ENCODE results near the gene KDM4B. TPM values are rescaled to one million over a fixed set of nuclear protein-coding genes. Genes with fewer than 3 reads are reported as not detected.

The KDM4B gene
- total and polyA plus RNA-seq, 2 donors (not counting 1 experiment from before 2014, with no cell fraction given) = 75.5 to 205 TPM

- Mint-ChIP-seq H3K4me1 (no peaks in the 10 kb centered on the region), H3K27me3 (no peaks in the 10 kb centered on the region), H3K27ac (no peak overlapping the region), H3K9me3 (ENCODE audit: insufficient read depth) (no peaks in the 10 kb centered on the region), H3K4me3 (no peak overlapping the region)
- H3K4me2 ChIP-seq (replicated peaks; ENCODE audit: low read depth, low read length, poor library complexity, severe bottlenecking) = no peak overlapping the region
- H3K4me1 ChIP-seq (ENCODE audit: control insufficient read depth in 2 of 2, insufficient read depth in 2 of 2, low read length in 2 of 2) = no peaks in the 10 kb centered on the region
- H3K79me2 ChIP-seq (ENCODE audit: control insufficient read depth, insufficient read depth, low read length) = no peaks in the 10 kb centered on the region
- H3K27me3 ChIP-seq (replicated peaks in 1 of 4; ENCODE audit: control extremely low read depth in 1 of 4, control insufficient read depth in 3 of 4, insufficient read depth in 4 of 4, low read length in 3 of 4) = no peaks in the 10 kb centered on the region
- H3K9me3 ChIP-seq (ENCODE audit: control extremely low read depth in 1 of 3, control insufficient read depth in 2 of 3, insufficient read depth in 1 of 3, low read length in 2 of 3) = peaks cover 0 to 7% (median under 1%) of the 10 kb centered on the region in 3 donors
- 97% methylated on average over 19 of the region's 21 CpGs for WGBS (ENCODE audit: insufficient coverage)
- H4K20me1 ChIP-seq (ENCODE audit: control insufficient read depth, insufficient read depth, low read length, poor library complexity, severe bottlenecking) = no peaks in the 10 kb centered on the region
- intact Hi-C loops (cut with micrococcal nuclease) = no loop called here
- no peak overlapping the region for H3K4me3 ChIP-seq (ENCODE audit: control extremely low read depth in 1 of 5, extremely low read depth in 1 of 5, insufficient read depth in 1 of 5, low read depth in 2 of 5, low read length in 4 of 5)
- POLR2A ChIA-PET = no interaction called here
- H3K27ac ChIP-seq (ENCODE audit: low read length in 2 of 2) = no peak overlapping the region
- H2AFZ ChIP-seq (ENCODE audit: insufficient read depth, low read depth, low read length, poor library complexity, severe bottlenecking) = no peak overlapping the region
- H3K9ac ChIP-seq (ENCODE audit: low read length) = no peak overlapping the region
- TF ChIP-seq EZH2 (IDR thresholded peaks at IDR 0.05; ENCODE audit: borderline replicate concordance, insufficient read depth, low read depth, low read length, poor library complexity, severe bottlenecking) (no peak), CTCF (IDR thresholded peaks at IDR 0.05) (no peak)
- no peak for DNase-seq
- CTCF ChIA-PET = no interaction called here
- ATAC-seq (ENCODE audit: low read depth) = no peak
- peaks cover 0 to 18% of the 10 kb centered on the region in 2 experiments for H3K36me3 ChIP-seq (replicated peaks in 1 of 2; ENCODE audit: control extremely low read depth in 1 of 2, control insufficient read depth in 1 of 2, extremely low read depth in 1 of 2, insufficient read depth in 2 of 2, low read length in 1 of 2)
Observed at GRCh38 chr19:5111051-5111450, 142.1 kb downstream of the KDM4B start.

GRCh38 chr19:5112175-5112574 is 143.3 kb downstream of the KDM4B start:
- no peaks in the 10 kb centered on the region for H4K20me1 ChIP-seq (ENCODE audit: control insufficient read depth, insufficient read depth, low read length, poor library complexity, severe bottlenecking)
- ChIA-PET CTCF (no interaction called here), POLR2A (interaction anchor here (0.6 kb wide), 1 partner anchor 1540 kb away, joined by 4 read pairs; no protein-coding TSS in a partner anchor)
- ATAC-seq (ENCODE audit: low read depth) (no peak), DNase-seq (no peak)
- TF ChIP-seq EZH2 (IDR thresholded peaks at IDR 0.05; ENCODE audit: borderline replicate concordance, insufficient read depth, low read depth, low read length, poor library complexity, severe bottlenecking) = no peak
- TF ChIP-seq CTCF (IDR thresholded peaks at IDR 0.05) = no peak
- no peak overlapping the region for H3K27ac Mint-ChIP-seq
- H3K4me3 Mint-ChIP-seq = no peak overlapping the region
- no peak overlapping the region for H2AFZ ChIP-seq (ENCODE audit: insufficient read depth, low read depth, low read length, poor library complexity, severe bottlenecking)
- H3K27ac ChIP-seq (ENCODE audit: low read length in 2 of 2) = no peak overlapping the region
- H3K9me3 ChIP-seq (ENCODE audit: control extremely low read depth in 1 of 3, control insufficient read depth in 2 of 3, insufficient read depth in 1 of 3, low read length in 2 of 3) = peaks cover 0 to 14% (median 5%) of the 10 kb centered on the region in 3 donors
- no peaks in the 10 kb centered on the region for H3K79me2 ChIP-seq (ENCODE audit: control insufficient read depth, insufficient read depth, low read length)
- peaks cover 0 to 18% of the 10 kb centered on the region in 2 experiments for H3K36me3 ChIP-seq (replicated peaks in 1 of 2; ENCODE audit: control extremely low read depth in 1 of 2, control insufficient read depth in 1 of 2, extremely low read depth in 1 of 2, insufficient read depth in 2 of 2, low read length in 1 of 2)
- H3K9me3 Mint-ChIP-seq (ENCODE audit: insufficient read depth) = no peaks in the 10 kb centered on the region
- H3K4me2 ChIP-seq (replicated peaks; ENCODE audit: low read depth, low read length, poor library complexity, severe bottlenecking) = no peak overlapping the region
- no peak overlapping the region for H3K4me3 ChIP-seq (ENCODE audit: control extremely low read depth in 1 of 5, extremely low read depth in 1 of 5, insufficient read depth in 1 of 5, low read depth in 2 of 5, low read length in 4 of 5)
- H3K9ac ChIP-seq (ENCODE audit: low read length) = no peak overlapping the region
- intact Hi-C loops (cut with micrococcal nuclease) = no loop called here
- no peaks in the 10 kb centered on the region for H3K27me3 Mint-ChIP-seq
- no peaks in the 10 kb centered on the region for H3K4me1 ChIP-seq (ENCODE audit: control insufficient read depth in 2 of 2, insufficient read depth in 2 of 2, low read length in 2 of 2)
- WGBS (ENCODE audit: insufficient coverage) = 96% methylated on average over 6 of the region's 6 CpGs
- peaks cover 4% of the 10 kb centered on the region for H3K4me1 Mint-ChIP-seq
- no peaks in the 10 kb centered on the region for H3K27me3 ChIP-seq (replicated peaks in 1 of 4; ENCODE audit: control extremely low read depth in 1 of 4, control insufficient read depth in 3 of 4, insufficient read depth in 4 of 4, low read length in 3 of 4)

Data from B cell (primary cell).